GM12878 (cell line): ENCODE data around the gene MAMLD1.

ENCODE experiments used
- CTCF ChIP-seq, 3 experiments: IDR thresholded peaks in 2 of 3; conservative IDR thresholded peaks in 1 of 3; 2 replicates each; pipeline ENCODE4 v1.5.1; 2011; ENCODE audit warnings: low read depth in 3 of 3, low read length in 3 of 3, mild to moderate bottlenecking in 3 of 3, control low read depth in 2 of 3, moderate library complexity in 2 of 3, inconsistent platforms in 1 of 3, mixed read lengths in 1 of 3; ENCODE audit not compliant: control insufficient read depth in 2 of 3, insufficient read depth in 1 of 3; ENCODE audit errors: extremely low read depth in 1 of 3
- IKZF1 ChIP-seq: fragments of 450-650 bp; conservative IDR thresholded peaks from 2 replicates; pipeline ENCODE4 v1.6.1; 2017; ENCODE audit warnings: antibody characterized with exemption, mild to moderate bottlenecking
- POLR2AphosphoS5 ChIP-seq: IDR thresholded peaks from 2 replicates; pipeline ENCODE4 v1.6.1; 2011; ENCODE audit warnings: mild to moderate bottlenecking, low read length, inconsistent platforms
- SIN3A ChIP-seq: IDR thresholded peaks from 2 replicates; pipeline ENCODE4 v1.6.1; 2012; ENCODE audit warnings: low read depth, low read length, improper control_type of control experiment
- SRF ChIP-seq, 2 experiments: IDR thresholded peaks; 2 replicates each; pipeline ENCODE4 v1.6.1; 2011; ENCODE audit warnings: low read depth in 2 of 2, low read length in 2 of 2, mild to moderate bottlenecking in 1 of 2, moderate library complexity in 1 of 2
- USF1 ChIP-seq: IDR thresholded peaks from 2 replicates; pipeline ENCODE4 v1.6.1; 2011; ENCODE audit warnings: borderline replicate concordance, low read depth, mild to moderate bottlenecking, moderate library complexity, mixed read lengths, low read length; ENCODE audit not compliant: insufficient read depth; ENCODE audit errors: extremely low read length
- TF ChIP-seq, protein P1 (sequence below): IDR thresholded peaks from 2 replicates; pipeline ENCODE4 v1.6.1; 2012; ENCODE audit warnings: improper control_type of control experiment, low read depth, low read length; ENCODE audit not compliant: insufficient replicate concordance
- TF ChIP-seq, protein P2 (sequence below): fragments of 450-650 bp; IDR thresholded peaks from 2 replicates; pipeline ENCODE4 v1.6.1; 2016; ENCODE audit warnings: mild to moderate bottlenecking

DNA sequence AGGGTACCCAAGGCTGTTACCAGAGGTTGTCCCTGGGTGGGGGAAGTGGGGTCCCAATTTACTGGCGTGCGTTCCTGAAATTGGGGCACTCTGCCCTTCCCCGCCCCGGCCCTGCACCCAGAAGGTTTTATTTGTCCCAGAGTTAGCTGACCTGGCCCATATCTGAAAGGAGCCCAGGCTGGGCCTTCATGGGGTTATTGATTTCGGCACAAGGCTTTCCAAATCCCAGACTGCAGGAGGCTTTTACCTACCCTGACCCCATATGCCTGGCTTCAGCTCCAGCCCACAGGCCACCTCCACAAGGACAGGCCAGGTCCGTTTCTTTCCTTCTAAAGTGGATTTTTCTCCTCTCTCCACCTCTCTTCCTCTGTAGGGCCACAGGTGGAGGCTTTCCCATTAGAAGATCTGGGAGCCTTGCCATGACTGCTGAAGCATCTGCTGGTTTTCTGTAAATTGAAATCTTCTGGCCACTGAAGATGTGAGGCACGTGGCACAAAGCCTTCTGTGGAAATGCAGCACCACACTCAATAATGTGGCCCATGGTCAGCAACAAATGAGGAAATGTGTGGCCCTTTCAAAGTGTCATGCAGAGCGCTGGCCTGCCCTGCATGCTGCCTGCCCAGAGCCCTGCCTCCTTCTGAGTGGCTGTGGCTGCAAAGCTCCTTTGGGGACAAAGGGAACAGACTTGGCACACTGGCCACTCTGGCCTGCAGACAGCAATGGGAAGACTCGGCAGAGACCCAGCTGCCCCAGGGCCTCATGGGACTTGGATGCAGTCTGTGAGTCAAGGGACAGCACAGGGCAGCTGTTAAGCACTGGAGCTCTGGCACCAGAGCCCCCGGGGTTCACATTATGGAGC, 162.2 kb downstream of the MAMLD1 start:
- no peak for TF ChIP-seq IKZF1
- no peak for TF ChIP-seq USF1
- TF ChIP-seq, protein P1, sequence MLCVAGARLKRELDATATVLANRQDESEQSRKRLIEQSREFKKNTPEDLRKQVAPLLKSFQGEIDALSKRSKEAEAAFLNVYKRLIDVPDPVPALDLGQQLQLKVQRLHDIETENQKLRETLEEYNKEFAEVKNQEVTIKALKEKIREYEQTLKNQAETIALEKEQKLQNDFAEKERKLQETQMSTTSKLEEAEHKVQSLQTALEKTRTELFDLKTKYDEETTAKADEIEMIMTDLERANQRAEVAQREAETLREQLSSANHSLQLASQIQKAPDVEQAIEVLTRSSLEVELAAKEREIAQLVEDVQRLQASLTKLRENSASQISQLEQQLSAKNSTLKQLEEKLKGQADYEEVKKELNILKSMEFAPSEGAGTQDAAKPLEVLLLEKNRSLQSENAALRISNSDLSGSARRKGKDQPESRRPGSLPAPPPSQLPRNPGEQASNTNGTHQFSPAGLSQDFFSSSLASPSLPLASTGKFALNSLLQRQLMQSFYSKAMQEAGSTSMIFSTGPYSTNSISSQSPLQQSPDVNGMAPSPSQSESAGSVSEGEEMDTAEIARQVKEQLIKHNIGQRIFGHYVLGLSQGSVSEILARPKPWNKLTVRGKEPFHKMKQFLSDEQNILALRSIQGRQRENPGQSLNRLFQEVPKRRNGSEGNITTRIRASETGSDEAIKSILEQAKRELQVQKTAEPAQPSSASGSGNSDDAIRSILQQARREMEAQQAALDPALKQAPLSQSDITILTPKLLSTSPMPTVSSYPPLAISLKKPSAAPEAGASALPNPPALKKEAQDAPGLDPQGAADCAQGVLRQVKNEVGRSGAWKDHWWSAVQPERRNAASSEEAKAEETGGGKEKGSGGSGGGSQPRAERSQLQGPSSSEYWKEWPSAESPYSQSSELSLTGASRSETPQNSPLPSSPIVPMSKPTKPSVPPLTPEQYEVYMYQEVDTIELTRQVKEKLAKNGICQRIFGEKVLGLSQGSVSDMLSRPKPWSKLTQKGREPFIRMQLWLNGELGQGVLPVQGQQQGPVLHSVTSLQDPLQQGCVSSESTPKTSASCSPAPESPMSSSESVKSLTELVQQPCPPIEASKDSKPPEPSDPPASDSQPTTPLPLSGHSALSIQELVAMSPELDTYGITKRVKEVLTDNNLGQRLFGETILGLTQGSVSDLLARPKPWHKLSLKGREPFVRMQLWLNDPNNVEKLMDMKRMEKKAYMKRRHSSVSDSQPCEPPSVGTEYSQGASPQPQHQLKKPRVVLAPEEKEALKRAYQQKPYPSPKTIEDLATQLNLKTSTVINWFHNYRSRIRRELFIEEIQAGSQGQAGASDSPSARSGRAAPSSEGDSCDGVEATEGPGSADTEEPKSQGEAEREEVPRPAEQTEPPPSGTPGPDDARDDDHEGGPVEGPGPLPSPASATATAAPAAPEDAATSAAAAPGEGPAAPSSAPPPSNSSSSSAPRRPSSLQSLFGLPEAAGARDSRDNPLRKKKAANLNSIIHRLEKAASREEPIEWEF = no peak
- TF ChIP-seq CTCF (IDR thresholded peaks at IDR 0.05 in 2 of 3, conservative IDR thresholded peaks at IDR 0.05 in 1 of 3; ENCODE audit: control insufficient read depth in 2 of 3, extremely low read depth in 1 of 3, insufficient read depth in 1 of 3, low read depth in 3 of 3, low read length in 3 of 3) = no peak
- no peak for TF ChIP-seq SIN3A
- TF ChIP-seq, protein P2, sequence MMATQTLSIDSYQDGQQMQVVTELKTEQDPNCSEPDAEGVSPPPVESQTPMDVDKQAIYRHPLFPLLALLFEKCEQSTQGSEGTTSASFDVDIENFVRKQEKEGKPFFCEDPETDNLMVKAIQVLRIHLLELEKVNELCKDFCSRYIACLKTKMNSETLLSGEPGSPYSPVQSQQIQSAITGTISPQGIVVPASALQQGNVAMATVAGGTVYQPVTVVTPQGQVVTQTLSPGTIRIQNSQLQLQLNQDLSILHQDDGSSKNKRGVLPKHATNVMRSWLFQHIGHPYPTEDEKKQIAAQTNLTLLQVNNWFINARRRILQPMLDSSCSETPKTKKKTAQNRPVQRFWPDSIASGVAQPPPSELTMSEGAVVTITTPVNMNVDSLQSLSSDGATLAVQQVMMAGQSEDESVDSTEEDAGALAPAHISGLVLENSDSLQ = no peak
- no peak for TF ChIP-seq POLR2AphosphoS5
- TF ChIP-seq SRF (IDR thresholded peaks at IDR 0.05; ENCODE audit: low read depth in 2 of 2, low read length in 2 of 2) = no peak
